ENCODE data around the gene PRDM2. TPM values are rescaled to one million over a fixed set of nuclear protein-coding genes. Genes with fewer than 3 reads are reported as not detected.

The PRDM2 gene
- total and polyA plus RNA-seq, 2 donors from 2014 or later: 8.2 to 42.6 TPM

DNA sequence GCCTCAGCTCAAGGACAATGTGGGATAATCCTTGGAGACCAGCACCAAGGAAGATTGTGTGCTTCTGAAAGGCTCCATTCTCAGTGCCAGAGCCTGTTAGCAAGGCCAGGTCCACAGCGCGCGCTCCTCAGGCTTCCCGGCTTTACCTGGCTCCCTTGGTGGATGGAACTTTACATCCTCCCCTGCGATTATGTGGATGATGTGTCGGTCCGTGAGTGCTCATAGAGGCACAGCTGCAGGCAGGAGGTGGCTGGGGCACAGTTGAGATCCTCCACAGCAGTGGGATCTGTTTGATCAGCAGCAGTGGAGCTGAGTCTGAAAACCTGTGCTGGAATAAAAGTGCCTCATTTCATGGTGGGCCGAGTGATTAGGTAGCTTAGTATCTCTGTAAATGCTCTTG is 62.7 kb downstream of the PRDM2 start:
- no peak overlapping the region for H3K27ac ChIP-seq (ENCODE audit: low read depth in 2 of 2, low read length in 2 of 2)
- no peaks in the 10 kb centered on the region for H3K9me3 ChIP-seq (ENCODE audit: control insufficient read depth in 2 of 3, insufficient read depth in 1 of 3, low read length in 3 of 3)
- H3K9ac ChIP-seq (ENCODE audit: low read length in 3 of 3): no peak overlapping the region
- FAIRE-seq (no peak), DNase-seq (no peak)
- no peak overlapping the region for H3K4me3 ChIP-seq (ENCODE audit: low read length in 3 of 3)
- TF ChIP-seq CTCF (IDR thresholded peaks at IDR 0.05; ENCODE audit: borderline replicate concordance, extremely low read depth, insufficient read depth): no peak
- intact Hi-C loops (cut with DNase I): no loop called here
- H3K36me3 ChIP-seq (ENCODE audit: control insufficient read depth in 2 of 3, insufficient read depth in 3 of 3, low read length in 3 of 3): no peaks in the 10 kb centered on the region
- H3K27me3 ChIP-seq (ENCODE audit: control insufficient read depth, insufficient read depth, low read length): no peaks in the 10 kb centered on the region
- H3K4me1 ChIP-seq (ENCODE audit: control insufficient read depth in 2 of 3, insufficient read depth in 2 of 3, low read depth in 1 of 3, low read length in 3 of 3): peaks cover 0 to 9% (median 3%) of the 10 kb centered on the region in 3 donors

- FAIRE-seq (no peak), DNase-seq (no peak)
- intact Hi-C loops (cut with DNase I): no loop called here
- no peaks in the 10 kb centered on the region for H3K9me3 ChIP-seq (ENCODE audit: control insufficient read depth in 2 of 3, insufficient read depth in 1 of 3, low read length in 3 of 3)
- no peaks in the 10 kb centered on the region for H3K27me3 ChIP-seq (ENCODE audit: control insufficient read depth, insufficient read depth, low read length)
- H3K27ac ChIP-seq (ENCODE audit: low read depth in 2 of 2, low read length in 2 of 2): no peak overlapping the region
- no peak overlapping the region for H3K4me3 ChIP-seq (ENCODE audit: low read length in 3 of 3)
- H3K4me1 ChIP-seq (ENCODE audit: control insufficient read depth in 2 of 3, insufficient read depth in 2 of 3, low read depth in 1 of 3, low read length in 3 of 3): peaks cover 0 to 9% (median 3%) of the 10 kb centered on the region in 3 donors
- no peaks in the 10 kb centered on the region for H3K36me3 ChIP-seq (ENCODE audit: control insufficient read depth in 2 of 3, insufficient read depth in 3 of 3, low read length in 3 of 3)
- H3K9ac ChIP-seq (ENCODE audit: low read length in 3 of 3): no peak overlapping the region
- TF ChIP-seq CTCF (IDR thresholded peaks at IDR 0.05; ENCODE audit: borderline replicate concordance, extremely low read depth, insufficient read depth): no peak
Measured at GRCh38 chr1:13763222-13763621, 63.2 kb downstream of the PRDM2 start.

GRCh38 chr1:13763991-13764390 is 64.0 kb downstream of the PRDM2 start:
- no peak overlapping the region for H3K9ac ChIP-seq (ENCODE audit: low read length in 3 of 3)
- H3K4me3 ChIP-seq (ENCODE audit: low read length in 3 of 3): no peak overlapping the region
- no peaks in the 10 kb centered on the region for H3K9me3 ChIP-seq (ENCODE audit: control insufficient read depth in 2 of 3, insufficient read depth in 1 of 3, low read length in 3 of 3)
- no peaks in the 10 kb centered on the region for H3K36me3 ChIP-seq (ENCODE audit: control insufficient read depth in 2 of 3, insufficient read depth in 3 of 3, low read length in 3 of 3)
- FAIRE-seq (no peak), DNase-seq (no peak)
- no peaks in the 10 kb centered on the region for H3K27me3 ChIP-seq (ENCODE audit: control insufficient read depth, insufficient read depth, low read length)
- no peak for TF ChIP-seq CTCF (IDR thresholded peaks at IDR 0.05; ENCODE audit: borderline replicate concordance, extremely low read depth, insufficient read depth)
- H3K27ac ChIP-seq (ENCODE audit: low read depth in 2 of 2, low read length in 2 of 2): no peak overlapping the region
- intact Hi-C loops (cut with DNase I): no loop called here
- peaks cover 0 to 9% (median 3%) of the 10 kb centered on the region in 3 donors for H3K4me1 ChIP-seq (ENCODE audit: control insufficient read depth in 2 of 3, insufficient read depth in 2 of 3, low read depth in 1 of 3, low read length in 3 of 3)
